Hepatocyte (in vitro differentiated cells): ENCODE results near the gene LDB3. TPM values are rescaled to one million over a fixed set of nuclear protein-coding genes. Genes with fewer than 3 reads are reported as not detected.

ENCODE experiments used
- DNase-seq: peaks from one replicate; pipeline ENCODE4 v3.0.0-alpha.2; 2016; ENCODE audit warnings: low spot score
- H2AFZ ChIP-seq: fragments of 200-600 bp; sonication (generic); 2 replicates; pipeline ENCODE4 v1.6.0; 2016; ENCODE audit warnings: antibody characterized with exemption, mild to moderate bottlenecking
- H3K27ac ChIP-seq: fragments of 200-600 bp; sonication (generic); 2 replicates; pipeline ENCODE4 v1.5.1; 2016; ENCODE audit warnings: mild to moderate bottlenecking
- H3K27me3 ChIP-seq: fragments of 200-600 bp; sonication (generic); 2 replicates; pipeline ENCODE4 v1.6.1; 2016
- H3K36me3 ChIP-seq: fragments of 200-600 bp; sonication (generic); replicated peaks from 2 replicates; pipeline ENCODE4 v1.5.1; 2016; ENCODE audit warnings: low read depth; ENCODE audit not compliant: insufficient read depth
- H3K4me1 ChIP-seq: fragments of 200-600 bp; sonication (generic); 2 replicates; pipeline ENCODE4 v1.5.1; 2016; ENCODE audit warnings: mild to moderate bottlenecking, moderate library complexity; ENCODE audit not compliant: insufficient read depth
- H3K4me2 ChIP-seq: fragments of 200-600 bp; sonication (generic); 2 replicates; pipeline ENCODE4 v1.6.0; 2016
- H3K4me3 ChIP-seq: fragments of 200-600 bp; sonication (generic); 2 replicates; pipeline ENCODE4 v1.5.1; 2016; ENCODE audit warnings: mild to moderate bottlenecking
- H3K79me2 ChIP-seq: fragments of 200-600 bp; sonication (generic); 2 replicates; pipeline ENCODE4 v1.6.0; 2017; ENCODE audit warnings: mild to moderate bottlenecking
- H3K9me2 ChIP-seq: fragments of 200-600 bp; sonication (generic); replicated peaks from 2 replicates; pipeline ENCODE4 v1.6.0; 2017; ENCODE audit warnings: mild to moderate bottlenecking; ENCODE audit not compliant: insufficient read depth
- H3K9me3 ChIP-seq: fragments of 200-600 bp; sonication (generic); 2 replicates; pipeline ENCODE4 v1.5.1; 2016; ENCODE audit warnings: low read depth, mild to moderate bottlenecking
- H4K20me1 ChIP-seq: fragments of 200-600 bp; sonication (generic); 2 replicates; pipeline ENCODE4 v1.6.0; 2016; ENCODE audit warnings: mild to moderate bottlenecking; ENCODE audit not compliant: insufficient read depth, poor library complexity, severe bottlenecking
- CTCF ChIP-seq: fragments of 200-600 bp; sonication (generic); IDR thresholded peaks from 2 replicates; pipeline ENCODE4 v1.5.1; 2016; ENCODE audit warnings: antibody characterized with exemption, mild to moderate bottlenecking; ENCODE audit not compliant: poor library complexity
- EZH2 ChIP-seq: fragments of 200-600 bp; sonication (generic); IDR thresholded peaks from 2 replicates; pipeline ENCODE4 v1.6.1; 2016; ENCODE audit warnings: antibody characterized with exemption, mild to moderate bottlenecking, borderline replicate concordance
- EZH2phosphoT487 ChIP-seq: fragments of 200-600 bp; sonication (generic); IDR thresholded peaks from one replicate; pipeline ENCODE4 v1.6.1; 2018; ENCODE audit warnings: antibody characterized with exemption, mild to moderate bottlenecking, low read depth, moderate library complexity; ENCODE audit not compliant: unreplicated experiment, severe bottlenecking
- WGBS: methylation state at CpG from one replicate; pipeline ENCODE4 v1.1.6; 2016; ENCODE audit warnings: low lambda C conversion rate; ENCODE audit errors: missing lambda C conversion rate; 5-methylcytosine and 5-hydroxymethylcytosine counted together
- polyA plus RNA-seq: library from polyadenylated mRNA; unstranded; fragments of >200 nt; fragmentation: Nextera tagmentation; extraction: Ambion mirVana; gene quantifications from 2 replicates; pipeline ENCODE4 v1.2.1, GENCODE V29; 2016
- total RNA-seq: library from RNA; depleted of rRNA; stranded (reverse); fragments of >200 nt; gene quantifications from 2 replicates; pipeline ENCODE4 v1.2.3, GENCODE V29; 2014

The LDB3 gene
- total and polyA plus RNA-seq, 2 experiments from 2014 or later, result 0.31 TPM; not detected in 1

GRCh38 chr10:86709396-86710185 lies 41.3 kb downstream of the LDB3 start:
- WGBS, result 93% methylated on average over 15 of the region's 16 CpGs
- H3K36me3 ChIP-seq, result no peaks in the 10 kb centered on the region
- peaks cover 4% of the 10 kb centered on the region for H3K79me2 ChIP-seq
- TF ChIP-seq EZH2, result no peak
- no peak for TF ChIP-seq CTCF
- TF ChIP-seq EZH2phosphoT487, result no peak
- H3K27me3 ChIP-seq, result no peaks in the 10 kb centered on the region
- H4K20me1 ChIP-seq, result no peaks in the 10 kb centered on the region
- H3K4me2 ChIP-seq, result no peak overlapping the region
- H3K4me1 ChIP-seq, result peaks cover 10% of the 10 kb centered on the region
- no peak overlapping the region for H2AFZ ChIP-seq
- H3K9me2 ChIP-seq, result no peaks in the 10 kb centered on the region
- no peaks in the 10 kb centered on the region for H3K9me3 ChIP-seq
- H3K4me3 ChIP-seq, result no peak overlapping the region
- no peak for DNase-seq
- H3K27ac ChIP-seq, result no peak overlapping the region

GRCh38 chr10:86710987-86711512 lies 42.7 kb downstream of the LDB3 start:
- TF ChIP-seq CTCF (peak; percentile 81), EZH2 (no peak)
- Histone ChIP-seq H2AFZ (peak overlapping the region; percentile 99), H3K9me3 (no peaks in the 10 kb centered on the region), H4K20me1 (no peaks in the 10 kb centered on the region), H3K36me3 (no peaks in the 10 kb centered on the region), H3K4me2 (peak overlapping the region; percentile 95), H3K9me2 (no peaks in the 10 kb centered on the region), H3K4me3 (peak overlapping the region; percentile 83), H3K27ac (peak overlapping the region; percentile 100), H3K27me3 (no peaks in the 10 kb centered on the region), H3K4me1 (peaks cover 10% of the 10 kb centered on the region), H3K79me2 (peaks cover 4% of the 10 kb centered on the region)
- DNase-seq, result peak; percentile 96
- whole genome bisulfite sequencing, result 6% methylated on average over 33 of the region's 46 CpGs

GRCh38 chr10:86711513-86712316 lies 43.4 kb downstream of the LDB3 start:
- H3K4me3 ChIP-seq, result peak overlapping the region; percentile 83
- TF ChIP-seq EZH2 (no peak), EZH2phosphoT487 (no peak)
- peak overlapping the region; percentile 96 for H2AFZ ChIP-seq
- peak overlapping the region; percentile 100 for H3K27ac ChIP-seq
- H3K27me3 ChIP-seq, result no peaks in the 10 kb centered on the region
- no peaks in the 10 kb centered on the region for H3K36me3 ChIP-seq
- no peaks in the 10 kb centered on the region for H3K9me2 ChIP-seq
- peak overlapping the region; percentile 95 for H3K4me2 ChIP-seq
- 1% methylated on average over 45 of the region's 82 CpGs for WGBS
- H3K79me2 ChIP-seq, result peaks cover 4% of the 10 kb centered on the region
- no peaks in the 10 kb centered on the region for H4K20me1 ChIP-seq
- no peaks in the 10 kb centered on the region for H3K9me3 ChIP-seq
- H3K4me1 ChIP-seq, result peaks cover 10% of the 10 kb centered on the region
- DNase-seq, result peak; percentile 82
